K562 (cell line): ENCODE measurements around the gene HNRNPF. TPM values are rescaled to one million over a fixed set of nuclear protein-coding genes. Genes with fewer than 3 reads are reported as not detected.

Experiments
- ATAC-seq: fragments of 200-7000 bp; cut with Tn5 transposase; 3 replicates; pipeline ENCODE4 v1.9.1; 2020; ENCODE audit warnings: moderate library complexity
- BruUV-seq: library from RNA; stranded (reverse); fragments of 400-500 nt; replicated peaks from 2 replicates; lab custom pipeline; 2021; lab: Mats Ljungman, UMichigan
- CTCF ChIA-PET: fragments of 300-600 bp; formaldehyde crosslinking; extraction: SDS; loops from one replicate; lab custom pipeline; 2021; ENCODE audit warnings: low intra/inter-chr PET ratio; lab: Yijun Ruan, JAX
- POLR2A ChIA-PET: fragments of 300-600, 350-650 bp; sonication (Branson Sonifier 250); formaldehyde crosslinking; extraction: SDS; loops from one replicate; lab custom pipeline; 2021; ENCODE audit warnings: antibody characterized with exemption, inconsistent platforms; lab: Yijun Ruan, JAX
- DNase-seq, 4 experiments: peaks; one replicate each; pipeline versions ENCODE4 v3.0.0 to v3.0.0-alpha.2; 2011 to 2018; ENCODE audit warnings: low spot score in 3 of 4, mixed read lengths in 3 of 4; ENCODE audit errors: extremely low read depth in 1 of 4
- FAIRE-seq: peaks from 2 replicates; lab custom pipeline; 2011; peaks lifted over from hg19 to GRCh38; lab: Jason Lieb, UNC
- H2AFZ ChIP-seq: 2 replicates; pipeline ENCODE4 v1.6.0; 2011; ENCODE audit warnings: low read depth, low read length, control low read depth, inconsistent platforms
- H3K27ac ChIP-seq: fragments of 200-600 bp; 3 replicates; pipeline ENCODE4 v1.8.0; 2011; ENCODE audit warnings: low read depth, mild to moderate bottlenecking, control low read depth, inconsistent platforms, low read length, moderate library complexity, mixed read lengths; ENCODE audit errors: extremely low read depth
- H3K27me3 ChIP-seq, 2 experiments: fragments of 300-600 bp in 1 of 2; 2 replicates in 1 of 2; 3 replicates in 1 of 2; pipeline versions ENCODE4 v1.6.0 to v1.8.0; 2011; ENCODE audit warnings: inconsistent platforms in 2 of 2, low read length in 2 of 2, mild to moderate bottlenecking in 1 of 2, mixed read lengths in 1 of 2, moderate library complexity in 1 of 2; ENCODE audit not compliant: control insufficient read depth in 2 of 2, insufficient read depth in 2 of 2
- H3K36me3 ChIP-seq: fragments of 300-600 bp; 3 replicates; pipeline ENCODE4 v1.8.0; 2011; ENCODE audit warnings: mild to moderate bottlenecking, low read length, inconsistent platforms; ENCODE audit not compliant: control insufficient read depth, insufficient read depth
- H3K4me1 ChIP-seq, 2 experiments: fragments of 200-600 bp in 1 of 2; replicated peaks in 1 of 2; 2 replicates in 1 of 2; 3 replicates in 1 of 2; pipeline versions ENCODE4 v1.5.1 to v1.8.0; 2011; ENCODE audit warnings: inconsistent platforms in 2 of 2, low read length in 2 of 2, mild to moderate bottlenecking in 1 of 2, mixed read lengths in 1 of 2, moderate library complexity in 1 of 2; ENCODE audit not compliant: control insufficient read depth in 2 of 2, insufficient read depth in 2 of 2
- H3K4me2 ChIP-seq: 2 replicates; pipeline ENCODE4 v1.6.1; 2011; ENCODE audit warnings: low read length, control low read depth, inconsistent platforms, mixed read lengths; ENCODE audit not compliant: insufficient read depth
- H3K4me3 ChIP-seq: fragments of 200-600 bp; sonication (generic), shearing (Covaris generic); 2 replicates; pipeline ENCODE4 v1.5.1; 2016; ENCODE audit warnings: control low read depth, inconsistent platforms
- H3K79me2 ChIP-seq: fragments of 200-600 bp; 3 replicates; pipeline ENCODE4 v1.8.0; 2011; ENCODE audit warnings: low read length, inconsistent platforms; ENCODE audit not compliant: control insufficient read depth, insufficient read depth
- H3K9ac ChIP-seq, 2 experiments: 2 replicates each; pipeline versions ENCODE4 v1.6.0 to v1.6.1; 2011; ENCODE audit warnings: low read depth in 2 of 2, low read length in 2 of 2, control low read depth in 1 of 2, inconsistent platforms in 1 of 2, mild to moderate bottlenecking in 1 of 2, mixed read lengths in 1 of 2; ENCODE audit not compliant: insufficient read depth in 1 of 2
- H3K9me1 ChIP-seq: one replicate; pipeline ENCODE4 v1.6.0; 2011; ENCODE audit warnings: inconsistent platforms, mild to moderate bottlenecking, low read length, moderate library complexity; ENCODE audit not compliant: control insufficient read depth, insufficient read depth
- H3K9me3 ChIP-seq: replicated peaks from 2 replicates; pipeline ENCODE4 v1.5.1; 2011; ENCODE audit warnings: low read depth, low read length, inconsistent platforms; ENCODE audit not compliant: control insufficient read depth, insufficient read depth
- H4K20me1 ChIP-seq: replicated peaks from 2 replicates; pipeline ENCODE4 v1.6.1; 2011; ENCODE audit warnings: low read length, inconsistent platforms, mixed read lengths; ENCODE audit not compliant: control insufficient read depth, insufficient read depth
- BCOR ChIP-seq: fragments of 450-650 bp; IDR thresholded peaks from 2 replicates; pipeline ENCODE4 v1.6.1; 2016
- BMI1 ChIP-seq: fragments of 150-350 bp; IDR thresholded peaks from 2 replicates; pipeline ENCODE4 v1.6.1; 2014; ENCODE audit warnings: low read length
- CEBPG ChIP-seq, 3 experiments: fragments of 200-800 bp in 1 of 3; sonication (Bioruptor generic) in 1 of 3; sonication (generic) in 1 of 3; formaldehyde crosslinking in 1 of 3; IDR thresholded peaks in 2 of 3; conservative IDR thresholded peaks in 1 of 3; 2 replicates each; pipeline versions ENCODE4 v1.6.1 to v1.8.0; 2016 to 2022; ENCODE audit warnings: missing compliant biosample characterization in 2 of 3, missing genetic modification characterization in 2 of 3, mild to moderate bottlenecking in 1 of 3, missing genetic modification reagents in 1 of 3
- FOXK2 ChIP-seq, 2 experiments: fragments of 450-650 bp; IDR thresholded peaks in 1 of 2; conservative IDR thresholded peaks in 1 of 2; 2 replicates each; pipeline ENCODE4 v1.6.1; 2016; ENCODE audit warnings: low read depth in 2 of 2, mild to moderate bottlenecking in 1 of 2
- HMG20B ChIP-seq: fragments of 250-450 bp; sonication (Bioruptor Pico); IDR thresholded peaks from 2 replicates; pipeline ENCODE4 v1.5.0; 2021; ENCODE audit warnings: mild to moderate bottlenecking
- IFI16 ChIP-seq: fragments of 250-450 bp; sonication (Bioruptor Pico); IDR thresholded peaks from 2 replicates; pipeline ENCODE4 v2.1.2; 2022; ENCODE audit warnings: mild to moderate bottlenecking, inconsistent platforms
- JUN ChIP-seq, 2 experiments: sonication (generic) in 1 of 2; formaldehyde crosslinking in 1 of 2; IDR thresholded peaks; 2 replicates each; pipeline versions ENCODE4 v1.6.1 to v1.8.0; 2012 to 2022; ENCODE audit warnings: borderline replicate concordance in 2 of 2, mild to moderate bottlenecking in 2 of 2, improper control_type of control experiment in 1 of 2, low read depth in 1 of 2, low read length in 1 of 2, missing genetic modification reagents in 1 of 2
- MAFF ChIP-seq: IDR thresholded peaks from 2 replicates; pipeline ENCODE4 v1.6.1; 2012; ENCODE audit warnings: low read length, improper control_type of control experiment
- MCM3 ChIP-seq: fragments of 450-650 bp; IDR thresholded peaks from 2 replicates; pipeline ENCODE4 v1.6.1; 2016
- POLR2AphosphoS5 ChIP-seq: IDR thresholded peaks from 2 replicates; pipeline ENCODE4 v1.6.1; 2011; ENCODE audit warnings: mild to moderate bottlenecking, low read depth, low read length, moderate library complexity; ENCODE audit not compliant: control insufficient read depth, insufficient read depth
- POLR2B ChIP-seq: fragments of 450-650 bp; IDR thresholded peaks from 2 replicates; pipeline ENCODE4 v1.6.1; 2018; ENCODE audit warnings: low read depth; ENCODE audit not compliant: partially characterized antibody
- RBM14 ChIP-seq: fragments of 200-400 bp; formaldehyde crosslinking; IDR thresholded peaks from 2 replicates; pipeline ENCODE4 v1.6.1; 2018; ENCODE audit warnings: low read depth, mild to moderate bottlenecking, low read length, moderate library complexity, borderline replicate concordance; ENCODE audit not compliant: insufficient read depth
- RNF219 ChIP-seq: fragments of 250-450 bp; sonication (Bioruptor Pico); IDR thresholded peaks from 2 replicates; pipeline ENCODE4 v1.5.0; 2022; ENCODE audit warnings: mild to moderate bottlenecking
- SRF ChIP-seq, 2 experiments: fragments of 250-450, 450-650 bp in 1 of 2; sonication (Bioruptor Pico) in 1 of 2; sonication (generic) in 1 of 2; formaldehyde crosslinking; IDR thresholded peaks; 2 replicates each; pipeline versions ENCODE4 v1.5.0 to v1.5.1; 2020 to 2022; ENCODE audit warnings: mild to moderate bottlenecking in 1 of 2, missing genetic modification reagents in 1 of 2
- SRSF7 ChIP-seq: fragments of 200-400 bp; formaldehyde crosslinking; optimal IDR thresholded peaks from 2 replicates; pipeline ENCODE3; 2017; ENCODE audit warnings: mild to moderate bottlenecking, low read depth, low read length
- TEAD2 ChIP-seq: fragments of 450-650 bp; IDR thresholded peaks from 2 replicates; pipeline ENCODE4 v1.6.1; 2016; ENCODE audit warnings: missing genetic modification characterization, control low read depth, missing compliant biosample characterization
- THRB ChIP-seq: fragments of 450-650 bp; formaldehyde crosslinking; conservative IDR thresholded peaks from 2 replicates; pipeline ENCODE4 v1.4.0; 2022; ENCODE audit warnings: mild to moderate bottlenecking, missing genetic modification characterization
- ZNF134 ChIP-seq: fragments of 250-450 bp; sonication (Bioruptor Pico); conservative IDR thresholded peaks from 2 replicates; pipeline ENCODE4 v1.4.0; 2020
- ZNF143 ChIP-seq: sonication (generic); formaldehyde crosslinking; IDR thresholded peaks from 2 replicates; pipeline ENCODE4 v1.9.0; 2022; ENCODE audit warnings: mild to moderate bottlenecking, missing genetic modification reagents
- ZNF232 ChIP-seq: sonication (generic); formaldehyde crosslinking; IDR thresholded peaks from 2 replicates; pipeline ENCODE4 v1.8.0; 2022; ENCODE audit warnings: mild to moderate bottlenecking, missing genetic modification reagents
- ZNF780A ChIP-seq: fragments of 250-450 bp; sonication (Bioruptor Pico); IDR thresholded peaks from 2 replicates; pipeline ENCODE4 v1.5.0; 2021; ENCODE audit warnings: mild to moderate bottlenecking
- WGBS: fragments of 100-300 bp; shearing (Covaris generic); methylation state at CpG from one replicate; pipeline ENCODE4 v1.1.6; 2016; ENCODE audit warnings: low coverage, mixed read lengths; ENCODE audit not compliant: insufficient coverage; ENCODE audit errors: missing lambda C conversion rate; 5-methylcytosine and 5-hydroxymethylcytosine counted together
- in situ Hi-C: fragments of 300-500 bp; cut with MboI; formaldehyde crosslinking; loops from 4 replicates; pipeline ENCODE4 v1.15.0; 2018; ENCODE audit warnings: inconsistent platforms, mixed read lengths
- intact Hi-C: fragments of 100-400 bp; cut with micrococcal nuclease; formaldehyde crosslinking; loops from 2 replicates; pipeline ENCODE4 v1.14.2; 2022
- polyA plus RNA-seq, 8 experiments: library from polyadenylated mRNA; depleted of rRNA in 4 of 8; stranded (reverse) in 5 of 8; unstranded in 3 of 8; fragments of >200 nt; fragmentation: Nextera tagmentation in 2 of 8; fragmentation: Illumina TruSeq in 1 of 8; extraction: Ambion mirVana in 2 of 8; extraction: Trizol in 1 of 8; gene quantifications; 2 replicates each; pipeline versions ENCODE4 v1.2.1 to v1.2.3, GENCODE V29; 2011 to 2014; ENCODE audit warnings: inconsistent platforms in 1 of 8, missing spikeins in 1 of 8
- total RNA-seq, 7 experiments: library from RNA; depleted of rRNA in 6 of 7; stranded (reverse); fragments of >200 nt in 6 of 7; fragmentation: Illumina TruSeq in 2 of 7; extraction: Trizol in 2 of 7; gene quantifications; 2 replicates each; pipeline versions ENCODE4 v1.2.1 to v1.2.3, GENCODE V29; 2011 to 2021; ENCODE audit warnings: low replicate concordance in 1 of 7

HNRNPF gene
- total and polyA plus RNA-seq, 9 of the 15 experiments (the other 6 are each of a cell fraction or from before 2014, with no cell fraction given) = 192 to 489 (median 416) TPM

GRCh38 chr10:43390333-43390732 lies 18.7 kb downstream of the HNRNPF start:
- H2AFZ ChIP-seq = no peak overlapping the region
- 0 out of 2 replicates have a peak, but pooled peaks have one; percentile 38 for TF ChIP-seq THRB
- TF ChIP-seq POLR2AphosphoS5 = no peak; the same call in 1 of the 2 replicates
- no peak for TF ChIP-seq ZNF134
- TF ChIP-seq BMI1 = no peak
- no peak for TF ChIP-seq TEAD2
- no peak for TF ChIP-seq MAFF
- TF ChIP-seq SRF (CRISPR knock-in tag; IDR thresholded peaks at IDR 0.05) = no peak
- no peak for TF ChIP-seq FOXK2 (conservative IDR thresholded peaks at IDR 0.05 in 1 of 2, IDR thresholded peaks at IDR 0.05 in 1 of 2; ENCODE audit: low read depth in 2 of 2)
- TF ChIP-seq ZNF780A (CRISPR knock-in tag) = no peak
- TF ChIP-seq ZNF232 = no peak
- TF ChIP-seq SRSF7 = no peak
- peak; percentile 53 for TF ChIP-seq POLR2B
- TF ChIP-seq ZNF143 (CRISPR knock-in tag) = no peak
- no peak for TF ChIP-seq RNF219 (CRISPR knock-in tag)
- no peak for TF ChIP-seq CEBPG (CRISPR knock-in tag; IDR thresholded peaks at IDR 0.05)
- TF ChIP-seq CEBPG (tag; conservative IDR thresholded peaks at IDR 0.05 in 1 of 2, IDR thresholded peaks at IDR 0.05 in 1 of 2) = no peak
- no peak for TF ChIP-seq JUN (IDR thresholded peaks at IDR 0.05; ENCODE audit: borderline replicate concordance, low read depth, low read length)
- TF ChIP-seq JUN (CRISPR knock-in tag; IDR thresholded peaks at IDR 0.05; ENCODE audit: borderline replicate concordance) = no peak
- no peak for TF ChIP-seq BCOR
- no peak for TF ChIP-seq MCM3
- TF ChIP-seq RBM14 = no peak
- no peak for TF ChIP-seq IFI16 (CRISPR knock-in tag)
- no peak for TF ChIP-seq HMG20B

More at GRCh38 chr10:43390333-43390732, 18.7 kb downstream of the HNRNPF start:
- Histone ChIP-seq H3K27ac (peak overlapping the region; percentile 14; the same call in 2 of the 3 replicates), H3K9me3 (no peaks in the 10 kb centered on the region), H4K20me1 (peaks cover 77% of the 10 kb centered on the region), H3K27me3 (no peaks in the 10 kb centered on the region), H3K36me3 (peaks cover 100% of the 10 kb centered on the region), H3K4me1 (peaks cover 37 to 43% of the 10 kb centered on the region in 2 experiments; a peak in 4 of 5 replicates), H3K4me2 (peak overlapping the region; percentile 36; the same call in 1 of the 2 replicates), H3K4me3 (no peak overlapping the region), H3K79me2 (peaks cover 88% of the 10 kb centered on the region), H3K9ac (peak overlapping the region; percentile 9 to 73; a peak in 2 of 4 replicates), H3K9me1 (peaks cover 4% of the 10 kb centered on the region)
- POLR2A ChIA-PET = interaction anchor here (1.5 to 3.4 kb wide), 3 partner anchors 9 to 64 kb away, joined by 6 to 22 read pairs (median 15); no protein-coding TSS in a partner anchor
- ATAC-seq (peak; percentile 3), DNase-seq (peak in 1 of 4 experiments; percentile 18), FAIRE-seq (no peak)
- in situ Hi-C loops = no loop called here
- intact Hi-C loops = no loop called here
- CTCF ChIA-PET = no interaction called here
- WGBS = 86% methylated on average over 5 of the region's 5 CpGs
- BruUV-seq = no TSS peak
